ENCODE measurements around the gene DLGAP1.
"Not testable (repeated sequence)": the region's sequence is repeated elsewhere in the genome, so short reads cannot be mapped to it uniquely, and the experiment has no call there.

Gene DLGAP1

DNA sequence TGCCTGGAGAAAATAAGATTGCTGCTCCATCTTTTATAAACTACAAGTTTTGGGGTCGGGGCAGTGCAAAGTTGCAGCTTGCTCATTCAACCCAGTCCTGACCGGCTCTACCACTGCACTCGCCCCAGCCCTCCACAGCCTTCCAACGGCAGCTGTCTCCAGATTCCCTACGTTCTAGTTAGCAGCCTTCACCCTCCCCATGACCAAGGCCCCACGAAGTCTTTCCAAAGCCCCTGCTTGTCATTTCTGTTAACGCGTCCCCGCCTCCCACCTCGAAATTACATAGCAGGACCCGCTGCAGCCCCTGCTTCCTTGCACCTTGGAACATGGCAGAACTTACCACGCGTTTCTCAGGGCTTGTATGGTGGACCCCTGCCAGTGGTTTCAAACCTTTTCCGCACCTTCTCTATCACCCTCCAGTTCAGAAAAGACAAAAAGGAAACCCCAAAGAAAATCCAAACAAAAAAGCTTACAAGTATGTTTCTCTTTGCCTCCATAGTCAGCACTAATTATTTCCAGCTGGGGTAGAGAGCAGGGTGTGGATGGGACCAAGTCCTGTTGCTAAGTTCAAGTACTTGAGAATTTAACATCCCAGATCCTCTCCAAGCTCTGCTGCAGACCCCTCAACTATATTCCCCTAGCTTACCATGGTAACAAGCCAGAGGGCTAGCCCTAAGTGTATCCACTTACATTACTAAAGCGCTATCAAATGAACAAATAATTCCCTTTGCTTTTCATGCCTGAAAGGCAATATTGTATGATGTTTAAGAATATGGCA is 843.6 kb downstream of the DLGAP1 start:
- Mint-ChIP-seq H3K27ac (peak overlapping the region; percentile 89), H3K36me3 (ENCODE audit: low read depth) (no peaks in the 10 kb centered on the region), H3K4me3 (peak overlapping the region; percentile 10), H3K9me3 (no peaks in the 10 kb centered on the region), H3K27me3 (ENCODE audit: low read depth, poor library complexity) (no peaks in the 10 kb centered on the region), H3K4me1 (peaks cover 36% of the 10 kb centered on the region)
- TF ChIP-seq, protein P1, sequence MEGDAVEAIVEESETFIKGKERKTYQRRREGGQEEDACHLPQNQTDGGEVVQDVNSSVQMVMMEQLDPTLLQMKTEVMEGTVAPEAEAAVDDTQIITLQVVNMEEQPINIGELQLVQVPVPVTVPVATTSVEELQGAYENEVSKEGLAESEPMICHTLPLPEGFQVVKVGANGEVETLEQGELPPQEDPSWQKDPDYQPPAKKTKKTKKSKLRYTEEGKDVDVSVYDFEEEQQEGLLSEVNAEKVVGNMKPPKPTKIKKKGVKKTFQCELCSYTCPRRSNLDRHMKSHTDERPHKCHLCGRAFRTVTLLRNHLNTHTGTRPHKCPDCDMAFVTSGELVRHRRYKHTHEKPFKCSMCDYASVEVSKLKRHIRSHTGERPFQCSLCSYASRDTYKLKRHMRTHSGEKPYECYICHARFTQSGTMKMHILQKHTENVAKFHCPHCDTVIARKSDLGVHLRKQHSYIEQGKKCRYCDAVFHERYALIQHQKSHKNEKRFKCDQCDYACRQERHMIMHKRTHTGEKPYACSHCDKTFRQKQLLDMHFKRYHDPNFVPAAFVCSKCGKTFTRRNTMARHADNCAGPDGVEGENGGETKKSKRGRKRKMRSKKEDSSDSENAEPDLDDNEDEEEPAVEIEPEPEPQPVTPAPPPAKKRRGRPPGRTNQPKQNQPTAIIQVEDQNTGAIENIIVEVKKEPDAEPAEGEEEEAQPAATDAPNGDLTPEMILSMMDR (IDR thresholded peaks at IDR 0.05): no peak
- DNase-seq: no peak

DNA sequence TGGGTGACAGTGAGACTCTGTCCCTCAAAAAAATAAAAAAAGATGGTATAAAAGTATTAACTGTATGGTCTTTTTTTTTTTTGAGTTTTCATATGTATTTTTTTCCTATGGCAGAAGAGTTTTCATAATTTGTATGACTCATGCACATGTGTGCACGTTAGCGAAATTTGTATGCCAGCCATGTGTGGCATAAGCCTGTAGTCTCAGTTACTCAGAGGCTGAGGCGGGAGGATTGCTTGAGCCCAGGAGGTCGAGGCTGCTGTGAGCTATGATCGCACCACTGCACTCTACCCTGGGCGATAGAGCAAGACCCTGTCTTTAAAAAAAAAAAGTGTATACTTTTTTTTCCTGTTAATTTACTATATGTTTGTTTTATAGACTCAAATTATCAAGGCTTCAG is 844.3 kb downstream of the DLGAP1 start:
- TF ChIP-seq, protein P1 (IDR thresholded peaks at IDR 0.05): no peak
- H3K4me1 Mint-ChIP-seq: peaks cover 31% of the 10 kb centered on the region

DNA sequence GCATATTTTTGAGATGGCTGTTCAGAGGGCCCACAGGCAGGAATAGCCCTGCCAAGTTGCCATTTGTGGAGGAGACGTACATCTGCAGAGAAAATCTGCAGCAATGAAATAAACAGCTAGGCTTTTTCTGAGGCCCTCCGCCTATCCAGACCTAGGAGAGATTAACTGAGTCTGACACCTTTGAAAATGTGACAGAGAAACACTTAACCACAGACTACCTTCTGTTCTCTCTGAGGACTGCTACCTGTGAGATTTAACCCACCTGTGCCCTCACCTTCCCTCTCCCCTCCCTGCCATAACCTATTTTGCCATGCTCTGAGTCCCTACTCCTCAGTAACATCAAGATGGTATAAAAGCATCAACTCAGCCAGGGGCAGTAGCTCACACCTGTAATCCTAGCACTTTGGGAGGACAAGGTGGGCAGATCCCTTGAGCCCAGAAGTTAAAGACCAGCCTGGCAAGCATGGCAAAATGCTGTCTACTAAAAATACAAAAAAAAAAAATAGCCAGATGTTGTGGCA is 844.9 kb downstream of the DLGAP1 start:
- DNase-seq: no peak
- Mint-ChIP-seq H3K4me3 (no peak overlapping the region), H3K27ac (no peak overlapping the region), H3K4me1 (peaks cover 25% of the 10 kb centered on the region), H3K9me3 (no peaks in the 10 kb centered on the region), H3K36me3 (ENCODE audit: low read depth) (no peaks in the 10 kb centered on the region), H3K27me3 (ENCODE audit: low read depth, poor library complexity) (no peaks in the 10 kb centered on the region)
- TF ChIP-seq, protein P1 (IDR thresholded peaks at IDR 0.05): no peak

More for the DNA sequence above, 844.3 kb downstream of the DLGAP1 start:
- Mint-ChIP-seq H3K36me3 (ENCODE audit: low read depth) (no peaks in the 10 kb centered on the region), H3K9me3 (no peaks in the 10 kb centered on the region), H3K27ac (no peak overlapping the region), H3K4me3 (no peak overlapping the region), H3K27me3 (ENCODE audit: low read depth, poor library complexity) (no peaks in the 10 kb centered on the region)
- DNase-seq: no peak

DNA sequence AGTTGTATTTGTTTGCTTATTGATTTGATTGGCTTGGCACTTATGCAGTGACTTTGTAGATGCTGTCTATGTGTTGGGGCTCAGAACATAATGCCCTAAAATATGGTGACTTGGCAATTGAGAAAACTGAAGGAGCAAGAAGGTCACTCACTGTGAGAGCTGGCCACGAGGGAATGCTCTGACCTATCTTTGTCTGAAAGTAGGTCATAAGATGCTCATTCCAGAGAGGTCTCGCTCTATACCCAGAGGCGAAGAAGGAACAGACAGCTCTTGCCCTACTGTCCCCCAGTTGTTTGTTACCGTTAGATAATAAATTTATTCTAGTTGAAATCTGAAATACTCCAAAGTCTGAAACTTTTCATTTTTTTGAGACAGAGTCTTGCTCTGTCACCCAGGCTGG is 846.6 kb downstream of the DLGAP1 start:
- no peaks in the 10 kb centered on the region for H3K9me3 Mint-ChIP-seq
- no peak overlapping the region for H3K27ac Mint-ChIP-seq
- peaks cover 21% of the 10 kb centered on the region for H3K4me1 Mint-ChIP-seq

DNA sequence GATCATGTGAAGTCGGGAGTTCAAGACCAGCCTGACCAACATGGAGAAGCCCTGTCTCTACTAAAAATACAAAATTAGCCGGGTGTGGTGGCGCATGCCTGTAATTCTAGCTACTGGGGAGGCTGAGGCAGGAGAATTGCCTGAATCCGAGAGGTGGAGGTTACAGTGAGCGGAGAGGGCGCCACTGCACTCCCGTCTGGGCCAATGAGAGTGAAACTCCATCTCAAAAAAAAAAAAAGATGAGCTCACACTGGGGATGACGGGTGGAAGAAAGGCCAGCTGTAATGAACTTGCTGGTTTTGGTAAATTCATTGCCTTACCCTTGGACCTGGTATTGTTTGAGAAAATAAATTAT is 847.0 kb downstream of the DLGAP1 start:
- H3K4me1 Mint-ChIP-seq: peaks cover 21% of the 10 kb centered on the region
- not testable (repeated sequence) for DNase-seq; H3K27me3 Mint-ChIP-seq (ENCODE audit: low read depth, poor library complexity); H3K9me3 Mint-ChIP-seq; H3K36me3 Mint-ChIP-seq (ENCODE audit: low read depth); H3K27ac Mint-ChIP-seq; H3K4me3 Mint-ChIP-seq

More for the DNA sequence above, 846.6 kb downstream of the DLGAP1 start:
- TF ChIP-seq, protein P1 (IDR thresholded peaks at IDR 0.05): no peak
- no peak for DNase-seq
- H3K4me3 Mint-ChIP-seq: no peak overlapping the region
- no peaks in the 10 kb centered on the region for H3K27me3 Mint-ChIP-seq (ENCODE audit: low read depth, poor library complexity)
- no peaks in the 10 kb centered on the region for H3K36me3 Mint-ChIP-seq (ENCODE audit: low read depth)

DNA sequence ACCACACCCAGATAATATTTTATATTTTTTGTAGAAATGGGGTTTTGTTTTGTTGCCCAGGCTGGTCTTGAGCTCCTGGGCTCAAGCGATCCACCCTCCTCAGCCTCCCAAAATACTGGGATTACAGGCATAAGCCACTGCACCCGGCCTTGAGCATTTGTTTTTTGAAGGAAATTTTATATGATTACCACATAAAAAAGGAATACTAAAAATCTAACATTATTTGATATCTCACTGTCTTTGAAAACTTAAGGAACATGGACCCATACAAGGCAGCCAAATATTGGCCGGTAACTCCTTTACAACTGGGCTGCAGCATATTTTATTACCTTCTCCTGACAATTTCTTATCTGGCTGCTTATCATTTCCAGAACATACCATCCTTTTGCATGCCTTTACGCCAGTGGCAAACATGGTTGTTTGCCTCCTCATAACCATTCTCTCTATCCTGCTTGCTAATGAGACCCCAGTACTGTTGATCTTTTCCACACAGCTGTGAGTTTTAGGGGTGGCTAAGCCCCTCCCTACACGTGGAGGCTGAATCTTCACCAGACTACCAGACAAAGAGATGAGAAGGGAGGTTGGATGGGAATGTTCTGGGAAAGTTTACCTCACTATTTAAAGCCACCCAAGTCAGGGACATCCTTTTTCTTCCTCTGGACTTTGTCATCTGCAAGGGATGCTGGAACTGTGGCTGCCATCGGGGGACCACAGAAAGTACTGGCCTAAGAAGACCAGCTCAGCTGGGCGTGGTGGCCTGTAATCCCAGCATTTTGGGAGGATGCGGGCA is 847.6 kb downstream of the DLGAP1 start:
- Mint-ChIP-seq H3K9me3 (no peaks in the 10 kb centered on the region), H3K4me3 (peak overlapping the region; percentile 35), H3K27ac (peak overlapping the region; percentile 41), H3K4me1 (peaks cover 21% of the 10 kb centered on the region), H3K36me3 (ENCODE audit: low read depth) (no peaks in the 10 kb centered on the region), H3K27me3 (ENCODE audit: low read depth, poor library complexity) (no peaks in the 10 kb centered on the region)
- TF ChIP-seq, protein P1 (IDR thresholded peaks at IDR 0.05): no peak
- no peak for DNase-seq

DNA sequence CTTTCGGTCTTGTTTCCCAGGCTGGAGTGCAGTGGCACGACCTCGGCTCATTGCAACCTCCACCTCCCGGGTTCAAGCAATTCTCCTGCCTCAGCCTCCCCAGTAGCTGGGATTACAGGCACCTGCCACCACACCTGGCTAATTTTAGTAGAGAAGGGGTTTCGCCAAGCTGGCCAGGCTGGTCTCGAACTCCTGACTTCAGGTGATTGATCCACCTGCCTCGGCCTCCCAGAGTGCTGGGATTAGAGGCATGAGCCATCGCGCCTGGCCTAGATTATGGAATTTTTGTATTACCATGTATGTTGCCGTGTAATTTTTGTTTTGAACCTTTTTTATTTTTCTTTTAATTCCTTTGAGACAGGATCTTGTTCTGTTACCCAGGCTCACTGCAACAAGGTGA is 848.2 kb downstream of the DLGAP1 start:
- H3K4me3 Mint-ChIP-seq, H3K27ac Mint-ChIP-seq: not testable (repeated sequence)

More for the DNA sequence above, 848.2 kb downstream of the DLGAP1 start:
- peaks cover 16% of the 10 kb centered on the region for H3K4me1 Mint-ChIP-seq
- DNase-seq; H3K36me3 Mint-ChIP-seq (ENCODE audit: low read depth); H3K9me3 Mint-ChIP-seq; H3K27me3 Mint-ChIP-seq (ENCODE audit: low read depth, poor library complexity): not testable (repeated sequence)

Measured in nephron progenitor cell (in vitro differentiated cells).